Measurements from ENCODE around the gene TOMM7. TPM values are rescaled to one million over a fixed set of nuclear protein-coding genes. Genes with fewer than 3 reads are reported as not detected.

TOMM7 gene
- total RNA-seq, 1 donor from 2014 or later = 222 TPM

- H3K36me3 Mint-ChIP-seq = no peaks in the 10 kb centered on the region
- no peaks in the 10 kb centered on the region for H3K27me3 Mint-ChIP-seq
- no peak for TF ChIP-seq CTCF (conservative IDR thresholded peaks at IDR 0.05)
- no peaks in the 10 kb centered on the region for H3K4me1 Mint-ChIP-seq (ENCODE audit: unreplicated experiment)
- no peaks in the 10 kb centered on the region for H3K9me3 Mint-ChIP-seq
- no peak overlapping the region for H3K4me3 Mint-ChIP-seq
- DNase-seq (ENCODE audit: extremely low spot score, unreplicated experiment) = no peak
- no peak overlapping the region for H3K27ac Mint-ChIP-seq
Measured at GRCh38 chr7:22776964-22777363, 45.7 kb downstream of the TOMM7 start.

DNA sequence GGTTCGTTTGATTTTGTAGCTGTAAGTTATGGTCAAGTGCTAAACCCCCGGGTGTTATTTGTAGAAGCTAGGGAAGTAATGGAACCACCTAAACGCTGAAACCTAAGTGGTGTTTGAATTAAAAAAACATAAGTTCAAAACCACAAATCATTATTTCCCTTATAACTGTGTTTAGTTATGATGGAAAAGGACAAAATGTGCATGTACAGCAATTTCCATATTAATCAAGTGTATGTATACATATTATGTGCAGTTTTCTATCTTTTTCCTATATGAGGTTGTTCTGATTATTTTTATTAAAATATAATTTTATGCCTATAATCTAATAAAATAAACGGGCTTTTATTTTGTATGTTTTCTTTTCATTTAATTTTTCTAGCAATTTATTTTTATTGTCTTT lies 49.8 kb downstream of the TOMM7 start:
- no peak for DNase-seq (ENCODE audit: extremely low spot score, unreplicated experiment)
- Mint-ChIP-seq H3K36me3 (no peaks in the 10 kb centered on the region), H3K9me3 (no peaks in the 10 kb centered on the region), H3K27ac (no peak overlapping the region), H3K27me3 (peaks cover 3% of the 10 kb centered on the region), H3K4me3 (no peak overlapping the region), H3K4me1 (ENCODE audit: unreplicated experiment) (no peaks in the 10 kb centered on the region)
- no peak for TF ChIP-seq CTCF (conservative IDR thresholded peaks at IDR 0.05)

GRCh38 chr7:22771872-22772228 lies 50.8 kb downstream of the TOMM7 start:
- Mint-ChIP-seq H3K4me3 (no peak overlapping the region), H3K4me1 (ENCODE audit: unreplicated experiment) (no peaks in the 10 kb centered on the region), H3K27ac (no peak overlapping the region), H3K36me3 (no peaks in the 10 kb centered on the region), H3K27me3 (peaks cover 3% of the 10 kb centered on the region), H3K9me3 (no peaks in the 10 kb centered on the region)
- no peak for TF ChIP-seq CTCF (conservative IDR thresholded peaks at IDR 0.05)
- no peak for DNase-seq (ENCODE audit: extremely low spot score, unreplicated experiment)

- Mint-ChIP-seq H3K9me3 (no peaks in the 10 kb centered on the region), H3K4me1 (ENCODE audit: unreplicated experiment) (no peaks in the 10 kb centered on the region), H3K27ac (no peak overlapping the region), H3K36me3 (no peaks in the 10 kb centered on the region), H3K27me3 (peaks cover 3% of the 10 kb centered on the region), H3K4me3 (no peak overlapping the region)
- no peak for TF ChIP-seq CTCF (conservative IDR thresholded peaks at IDR 0.05)
- no peak for DNase-seq (ENCODE audit: extremely low spot score, unreplicated experiment)
Measured at GRCh38 chr7:22771194-22771871, 51.3 kb downstream of the TOMM7 start.

DNA sequence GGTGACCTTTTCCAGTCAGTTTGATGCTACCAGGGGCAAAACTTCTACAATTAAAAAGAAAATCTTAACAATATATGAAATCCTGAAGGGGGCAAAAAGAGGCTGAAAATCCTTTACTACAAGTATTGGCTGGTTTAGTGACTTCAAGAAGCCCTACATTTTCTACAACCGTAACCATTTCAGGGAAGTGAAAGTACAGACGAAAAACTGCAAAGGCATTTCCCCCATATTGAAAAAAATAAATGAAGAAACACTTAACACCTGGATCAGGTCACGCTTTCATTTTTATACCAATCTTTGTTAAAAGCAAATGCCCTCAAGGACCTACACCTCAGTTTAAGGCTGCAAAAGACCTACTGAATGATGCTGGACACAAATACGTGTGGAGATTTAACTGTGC lies 57.0 kb downstream of the TOMM7 start:
- TF ChIP-seq CTCF (conservative IDR thresholded peaks at IDR 0.05) = no peak
- DNase-seq (ENCODE audit: extremely low spot score, unreplicated experiment) = no peak
- Mint-ChIP-seq H3K4me1 (ENCODE audit: unreplicated experiment) (no peaks in the 10 kb centered on the region), H3K36me3 (no peaks in the 10 kb centered on the region), H3K27ac (no peak overlapping the region), H3K27me3 (peaks cover 4% of the 10 kb centered on the region), H3K9me3 (no peaks in the 10 kb centered on the region), H3K4me3 (no peak overlapping the region)

Other genes starting within 250 kb of the TOMM7 start
- 1.8 TPM in 1 of 2 replicates, not detected in the other for gene IL6, start 95.6 kb downstream of the TOMM7 start, total RNA-seq (ENCODE audit: low replicate concordance)
- 26.7 and 32.9 TPM in 2 replicates for gene HYCC1, start 191.3 kb upstream of the TOMM7 start, total RNA-seq (ENCODE audit: low replicate concordance)